Spleen (tissue), 7 donors: ENCODE measurements around the gene C11orf87.

Experiments used
- CTCF ChIP-seq, 11 experiments: fragments of 200-600 bp in 7 of 11; fragments of 450-650 bp in 4 of 11; sonication (generic) in 4 of 11; IDR thresholded peaks in 8 of 11; conservative IDR thresholded peaks in 3 of 11; 1 replicate in 7 of 11; 2 replicates in 4 of 11; pipeline versions ENCODE4 v1.4.0 to v1.8.0; 2016 to 2021; ENCODE audit warnings: antibody characterized with exemption in 11 of 11, inconsistent platforms in 4 of 11, mild to moderate bottlenecking in 1 of 11
- POLR2A ChIP-seq, 3 donors: fragments of 450-650 bp; IDR thresholded peaks; one replicate each; pipeline ENCODE4 v1.5.1; 2017; ENCODE audit warnings: antibody characterized with exemption in 3 of 3, mild to moderate bottlenecking in 1 of 3
- donor health status: DM: no; HTN: no; CAD: no; lungs with moderate emphysema.
- donor health status: DM: no; HTN: no; CAD: no.
- donor health status: DM: no; HTN: no; CAD: no.

GRCh38 chr11:109421981-109422869 lies at the start of gene C11orf87:
- TF ChIP-seq CTCF (IDR thresholded peaks at IDR 0.05 in 8 of 11, conservative IDR thresholded peaks at IDR 0.05 in 3 of 11) (no peak), POLR2A (IDR thresholded peaks at IDR 0.05) (no peak)
